Effector memory CD8-positive, alpha-beta T cell (primary cell): Measurements from ENCODE around the gene MYO10.
"Not testable (repeated sequence)": the region's sequence is repeated elsewhere in the genome, so short reads cannot be mapped to it uniquely, and the experiment has no call there.

Experiments
- ATAC-seq: fragments of 150-1000 bp; cut with Tn5 transposase; replicated peaks from 2 replicates; pipeline ENCODE4 v1.10.0; 2021; ENCODE audit warnings: mild to moderate bottlenecking, moderate library complexity
- DNase-seq, 3 experiments: peaks; one replicate each; pipeline ENCODE4 v3.0.0; 2021
- H3K27ac Mint-ChIP-seq, 2 donors: one replicate each; pipeline ENCODE4 v1.8.0; 2022; ENCODE audit warnings: mild to moderate bottlenecking in 2 of 2, mixed read lengths in 2 of 2, moderate library complexity in 2 of 2
- H3K27me3 Mint-ChIP-seq, 2 donors: one replicate each; pipeline ENCODE4 v1.8.0; 2022; ENCODE audit warnings: mixed read lengths in 2 of 2
- H3K36me3 Mint-ChIP-seq: one replicate; pipeline ENCODE4 v1.8.0; 2022; ENCODE audit warnings: mild to moderate bottlenecking, moderate library complexity, mixed read lengths; ENCODE audit not compliant: insufficient read depth
- H3K4me1 Mint-ChIP-seq, 2 donors: one replicate each; pipeline ENCODE4 v1.8.0; 2022; ENCODE audit warnings: low read depth in 2 of 2, mixed read lengths in 2 of 2
- H3K4me3 Mint-ChIP-seq, 2 donors: one replicate each; pipeline ENCODE4 v1.8.0; 2022; ENCODE audit warnings: mild to moderate bottlenecking in 2 of 2, mixed read lengths in 2 of 2, moderate library complexity in 2 of 2
- H3K9me3 Mint-ChIP-seq, 2 donors: one replicate each; pipeline ENCODE4 v1.8.0; 2022; ENCODE audit warnings: mixed read lengths in 2 of 2
- total RNA-seq, 9 experiments: gene quantifications; one replicate each; lab custom pipeline; 2026; lab: John Stamatoyannopoulos, UW

MYO10 gene
- 0 to 3.4 (median 0.23) reads per million in 9 experiments for total RNA-seq

GRCh38 chr5:16936150-16936988, at the start of gene MYO10:
MYO10 (minus strand) TSS chr5:16936288; CDS start chr5:16935808, 480 bp downstream.
- Mint-ChIP-seq H3K4me3 (peak within 1 kb of the TSS; percentile 58 to 71), H3K27me3 (peaks cover 39 to 58% of the 10 kb centered on the region in 2 donors), H3K4me1 (peaks cover 0 to 5% of the 10 kb centered on the region in 2 donors), H3K9me3 (peaks cover 0 to 5% of the 10 kb centered on the region in 2 donors), H3K36me3 (no peaks in the 10 kb centered on the region), H3K27ac (no peak within 1 kb of the TSS)
- ATAC-seq = peak; percentile 32
- no peak for DNase-seq

- H3K36me3 Mint-ChIP-seq, ATAC-seq, H3K27ac Mint-ChIP-seq, H3K4me1 Mint-ChIP-seq, H3K4me3 Mint-ChIP-seq, DNase-seq, H3K27me3 Mint-ChIP-seq: not testable (repeated sequence)
- peaks cover 4 to 18% of the 10 kb centered on the region in 2 donors for H3K9me3 Mint-ChIP-seq
These were observed 49.2 kb upstream of the MYO10 start for GRCh38 chr5:16985304-16985703.

GRCh38 chr5:16983972-16984371, 47.9 kb upstream of the MYO10 start:
- H3K4me3 Mint-ChIP-seq = no peak overlapping the region
- H3K4me1 Mint-ChIP-seq = no peaks in the 10 kb centered on the region
- DNase-seq (no peak), ATAC-seq (no peak)
- no peaks in the 10 kb centered on the region for H3K36me3 Mint-ChIP-seq
- H3K9me3 Mint-ChIP-seq = peaks cover 2 to 18% of the 10 kb centered on the region in 2 donors
- H3K27ac Mint-ChIP-seq = no peak overlapping the region
- no peaks in the 10 kb centered on the region for H3K27me3 Mint-ChIP-seq

- Mint-ChIP-seq H3K9me3 (peaks cover 4 to 18% of the 10 kb centered on the region in 2 donors), H3K27me3 (no peaks in the 10 kb centered on the region), H3K4me1 (no peaks in the 10 kb centered on the region), H3K27ac (no peak overlapping the region), H3K36me3 (no peaks in the 10 kb centered on the region), H3K4me3 (no peak overlapping the region)
- no peak for ATAC-seq
- DNase-seq = no peak
These were observed 47.0 kb upstream of the MYO10 start for GRCh38 chr5:16983022-16983639.

- Mint-ChIP-seq H3K4me3 (no peak overlapping the region), H3K27ac (no peak overlapping the region), H3K36me3 (no peaks in the 10 kb centered on the region), H3K4me1 (no peaks in the 10 kb centered on the region), H3K27me3 (no peaks in the 10 kb centered on the region), H3K9me3 (peaks cover 4 to 18% of the 10 kb centered on the region in 2 donors)
- DNase-seq = no peak
- no peak for ATAC-seq
These were observed 45.6 kb upstream of the MYO10 start for GRCh38 chr5:16981700-16982099.

- H3K27me3 Mint-ChIP-seq = no peaks in the 10 kb centered on the region
- no peak for ATAC-seq
These were observed 44.9 kb upstream of the MYO10 start for GRCh38 chr5:16980983-16981382.

GRCh38 chr5:16978296-16978695, 42.2 kb upstream of the MYO10 start:
- Mint-ChIP-seq H3K27ac (no peak overlapping the region), H3K27me3 (no peaks in the 10 kb centered on the region), H3K4me3 (no peak overlapping the region), H3K4me1 (no peaks in the 10 kb centered on the region), H3K36me3 (no peaks in the 10 kb centered on the region), H3K9me3 (peaks cover 7% of the 10 kb centered on the region in 2 donors)
- ATAC-seq = no peak
- no peak for DNase-seq

More at GRCh38 chr5:16980983-16981382, 44.9 kb upstream of the MYO10 start:
- Mint-ChIP-seq H3K4me3 (no peak overlapping the region), H3K9me3 (peaks cover 5 to 12% of the 10 kb centered on the region in 2 donors), H3K4me1 (no peaks in the 10 kb centered on the region), H3K36me3 (no peaks in the 10 kb centered on the region), H3K27ac (no peak overlapping the region)
- no peak for DNase-seq

GRCh38 chr5:16976625-16977008, 40.5 kb upstream of the MYO10 start:
- no peaks in the 10 kb centered on the region for H3K4me1 Mint-ChIP-seq
- no peaks in the 10 kb centered on the region for H3K36me3 Mint-ChIP-seq
- H3K4me3 Mint-ChIP-seq = no peak overlapping the region
- H3K9me3 Mint-ChIP-seq = peaks cover 7% of the 10 kb centered on the region in 2 donors
- no peaks in the 10 kb centered on the region for H3K27me3 Mint-ChIP-seq
- no peak overlapping the region for H3K27ac Mint-ChIP-seq
- DNase-seq (no peak), ATAC-seq (no peak)

GRCh38 chr5:16975950-16976624, 40.0 kb upstream of the MYO10 start:
- H3K27me3 Mint-ChIP-seq = no peaks in the 10 kb centered on the region
- DNase-seq (no peak), ATAC-seq (no peak)
- H3K36me3 Mint-ChIP-seq = no peaks in the 10 kb centered on the region
- H3K27ac Mint-ChIP-seq = no peak overlapping the region
- H3K4me3 Mint-ChIP-seq = no peak overlapping the region
- peaks cover 3 to 7% of the 10 kb centered on the region in 2 donors for H3K9me3 Mint-ChIP-seq
- no peaks in the 10 kb centered on the region for H3K4me1 Mint-ChIP-seq

- H3K36me3 Mint-ChIP-seq = no peaks in the 10 kb centered on the region
- no peak overlapping the region for H3K4me3 Mint-ChIP-seq
- ATAC-seq = no peak
- H3K4me1 Mint-ChIP-seq = no peaks in the 10 kb centered on the region
- no peak for DNase-seq
- H3K9me3 Mint-ChIP-seq = peaks cover 0 to 5% of the 10 kb centered on the region in 2 donors
- H3K27ac Mint-ChIP-seq = no peak overlapping the region
- no peaks in the 10 kb centered on the region for H3K27me3 Mint-ChIP-seq
These were observed 38.9 kb upstream of the MYO10 start for GRCh38 chr5:16974981-16975380.

GRCh38 chr5:16970826-16971225, 34.7 kb upstream of the MYO10 start:
- ATAC-seq (no peak), DNase-seq (no peak)
- Mint-ChIP-seq H3K27ac (no peak overlapping the region), H3K27me3 (no peaks in the 10 kb centered on the region), H3K9me3 (peaks cover 0 to 2% of the 10 kb centered on the region in 2 donors), H3K4me1 (no peaks in the 10 kb centered on the region), H3K4me3 (no peak overlapping the region), H3K36me3 (no peaks in the 10 kb centered on the region)

- no peak for DNase-seq
- Mint-ChIP-seq H3K4me3 (no peak overlapping the region), H3K36me3 (no peaks in the 10 kb centered on the region), H3K9me3 (peaks cover 0 to 2% of the 10 kb centered on the region in 2 donors), H3K27me3 (no peaks in the 10 kb centered on the region), H3K27ac (no peak overlapping the region), H3K4me1 (no peaks in the 10 kb centered on the region)
- ATAC-seq = no peak
These were observed 34.2 kb upstream of the MYO10 start for GRCh38 chr5:16970260-16970659.

- ATAC-seq = no peak
- Mint-ChIP-seq H3K4me1 (no peaks in the 10 kb centered on the region), H3K9me3 (no peaks in the 10 kb centered on the region), H3K27ac (no peak overlapping the region), H3K4me3 (no peak overlapping the region), H3K27me3 (no peaks in the 10 kb centered on the region), H3K36me3 (no peaks in the 10 kb centered on the region)
- no peak for DNase-seq
These were observed 29.5 kb upstream of the MYO10 start for GRCh38 chr5:16965581-16965980.
